Endodermal cell (in vitro differentiated cells): ENCODE data around the gene RXRA. TPM values are rescaled to one million over a fixed set of nuclear protein-coding genes. Genes with fewer than 3 reads are reported as not detected.

Source experiments
- DNase-seq: peaks from one replicate; pipeline ENCODE4 v3.0.0-alpha.2; 2017
- H3K27ac ChIP-seq: 2 replicates; pipeline ENCODE4 v1.5.1; 2013; ENCODE audit warnings: mild to moderate bottlenecking, low read depth, low read length, moderate library complexity
- H3K27me3 ChIP-seq: 2 replicates; pipeline ENCODE4 v1.6.1; 2013; ENCODE audit warnings: mild to moderate bottlenecking, low read length, moderate library complexity; ENCODE audit not compliant: insufficient read depth, control insufficient read depth, poor library complexity, severe bottlenecking
- H3K36me3 ChIP-seq: 2 replicates; pipeline ENCODE4 v1.7.0; 2013; ENCODE audit warnings: mild to moderate bottlenecking, low read length, moderate library complexity; ENCODE audit not compliant: control insufficient read depth, insufficient read depth
- H3K4me1 ChIP-seq: one replicate; pipeline ENCODE4 v1.7.0; 2013; ENCODE audit warnings: low read length; ENCODE audit not compliant: control insufficient read depth, insufficient read depth
- H3K4me3 ChIP-seq: 2 replicates; pipeline ENCODE4 v1.5.1; 2013; ENCODE audit warnings: mild to moderate bottlenecking, low read length, moderate library complexity
- H3K9ac ChIP-seq: 2 replicates; pipeline ENCODE4 v1.6.1; 2013; ENCODE audit warnings: mild to moderate bottlenecking, low read length, moderate library complexity; ENCODE audit not compliant: poor library complexity, severe bottlenecking; ENCODE audit errors: extremely low read depth
- H3K9me3 ChIP-seq: 2 replicates; pipeline ENCODE4 v1.6.1; 2013; ENCODE audit warnings: mild to moderate bottlenecking, low read length, moderate library complexity; ENCODE audit not compliant: control insufficient read depth
- H3K27ac Mint-ChIP-seq: 2 replicates; pipeline ENCODE4 v1.8.0; 2020; ENCODE audit warnings: mixed read lengths
- H3K27me3 Mint-ChIP-seq: 2 replicates; pipeline ENCODE4 v1.8.0; 2021; ENCODE audit warnings: mild to moderate bottlenecking, mixed read lengths; ENCODE audit not compliant: insufficient read depth
- H3K36me3 Mint-ChIP-seq: 2 replicates; pipeline ENCODE4 v1.8.0; 2020; ENCODE audit warnings: low read depth, mixed read lengths
- H3K4me1 Mint-ChIP-seq: 2 replicates; pipeline ENCODE4 v1.8.0; 2020; ENCODE audit warnings: mixed read lengths
- H3K4me3 Mint-ChIP-seq: 2 replicates; pipeline ENCODE4 v1.8.0; 2020; ENCODE audit warnings: mild to moderate bottlenecking, moderate library complexity, mixed read lengths
- H3K9me3 Mint-ChIP-seq: 2 replicates; pipeline ENCODE4 v1.8.0; 2020; ENCODE audit warnings: mild to moderate bottlenecking, mixed read lengths
- WGBS, 2 experiments: methylation state at CpG; one replicate each; pipeline versions ENCODE4 v1.1.5 to v1.1.7; 2013; ENCODE audit warnings: missing lambda C conversion rate in 2 of 2, mixed read lengths in 1 of 2; ENCODE audit not compliant: insufficient coverage in 1 of 2, insufficient read length in 1 of 2; 5-methylcytosine and 5-hydroxymethylcytosine counted together
- total RNA-seq, 2 donors: library from RNA; stranded (reverse); fragmentation: NEBNext Ultra II Directional in 1 of 2; extraction: Animal tissue kit (Norgen Biotek cat#: 25700) in 1 of 2; gene quantifications; 2 replicates in 1 of 2; 3 replicates in 1 of 2; pipeline ENCODE4 v1.2.1, GENCODE V29; 2021
- TF ChIP-seq, protein P1 (sequence below): fragments of 200-600 bp; sonication (generic); conservative IDR thresholded peaks from 2 replicates; pipeline ENCODE4 v1.5.0; 2021; ENCODE audit warnings: antibody characterized with exemption, mild to moderate bottlenecking

Gene RXRA
- total RNA-seq, 2 donors from 2014 or later, result 58.3 to 70.6 TPM

DNA sequence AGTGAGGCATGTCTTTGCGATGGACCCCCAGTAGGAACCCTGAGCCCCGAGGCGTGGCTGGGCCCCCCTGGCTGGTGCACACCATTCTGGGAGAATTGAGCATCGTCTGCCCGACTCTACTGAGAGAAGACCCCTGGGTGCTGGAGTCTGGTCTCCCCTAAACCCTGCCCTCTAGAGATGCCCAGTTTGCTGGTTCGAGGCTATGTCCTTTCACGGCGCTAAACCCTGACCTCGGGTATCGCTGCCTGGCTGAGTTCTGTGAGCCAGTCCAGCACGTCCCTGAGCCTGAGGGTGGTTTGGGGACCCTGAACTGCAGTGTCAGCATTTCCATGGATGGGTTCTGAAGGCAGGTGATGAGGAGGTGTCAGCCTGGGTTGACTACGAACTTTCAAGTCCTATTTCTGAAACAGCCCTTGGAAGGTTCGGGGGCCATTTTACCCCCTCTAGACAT, 128.8 kb downstream of the RXRA start:
- Histone ChIP-seq H3K27me3 (peaks cover 5% of the 10 kb centered on the region), H3K27ac (no peak overlapping the region), H3K4me3 (no peak overlapping the region), H3K9me3 (no peaks in the 10 kb centered on the region), H3K4me1 (no peaks in the 10 kb centered on the region), H3K36me3 (no peaks in the 10 kb centered on the region), H3K9ac (no peak overlapping the region)
- TF ChIP-seq, protein P1, sequence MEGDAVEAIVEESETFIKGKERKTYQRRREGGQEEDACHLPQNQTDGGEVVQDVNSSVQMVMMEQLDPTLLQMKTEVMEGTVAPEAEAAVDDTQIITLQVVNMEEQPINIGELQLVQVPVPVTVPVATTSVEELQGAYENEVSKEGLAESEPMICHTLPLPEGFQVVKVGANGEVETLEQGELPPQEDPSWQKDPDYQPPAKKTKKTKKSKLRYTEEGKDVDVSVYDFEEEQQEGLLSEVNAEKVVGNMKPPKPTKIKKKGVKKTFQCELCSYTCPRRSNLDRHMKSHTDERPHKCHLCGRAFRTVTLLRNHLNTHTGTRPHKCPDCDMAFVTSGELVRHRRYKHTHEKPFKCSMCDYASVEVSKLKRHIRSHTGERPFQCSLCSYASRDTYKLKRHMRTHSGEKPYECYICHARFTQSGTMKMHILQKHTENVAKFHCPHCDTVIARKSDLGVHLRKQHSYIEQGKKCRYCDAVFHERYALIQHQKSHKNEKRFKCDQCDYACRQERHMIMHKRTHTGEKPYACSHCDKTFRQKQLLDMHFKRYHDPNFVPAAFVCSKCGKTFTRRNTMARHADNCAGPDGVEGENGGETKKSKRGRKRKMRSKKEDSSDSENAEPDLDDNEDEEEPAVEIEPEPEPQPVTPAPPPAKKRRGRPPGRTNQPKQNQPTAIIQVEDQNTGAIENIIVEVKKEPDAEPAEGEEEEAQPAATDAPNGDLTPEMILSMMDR, result no peak
- no peak overlapping the region for H3K4me3 Mint-ChIP-seq
- no peak for DNase-seq
- no peak overlapping the region for H3K27ac Mint-ChIP-seq
- peaks cover 3% of the 10 kb centered on the region for H3K27me3 Mint-ChIP-seq
- no peaks in the 10 kb centered on the region for H3K4me1 Mint-ChIP-seq
- WGBS, 2 experiments, result 94 to 96% methylated on average over 13 of the region's 13 CpGs
- H3K9me3 Mint-ChIP-seq, result no peaks in the 10 kb centered on the region
- no peaks in the 10 kb centered on the region for H3K36me3 Mint-ChIP-seq

DNA sequence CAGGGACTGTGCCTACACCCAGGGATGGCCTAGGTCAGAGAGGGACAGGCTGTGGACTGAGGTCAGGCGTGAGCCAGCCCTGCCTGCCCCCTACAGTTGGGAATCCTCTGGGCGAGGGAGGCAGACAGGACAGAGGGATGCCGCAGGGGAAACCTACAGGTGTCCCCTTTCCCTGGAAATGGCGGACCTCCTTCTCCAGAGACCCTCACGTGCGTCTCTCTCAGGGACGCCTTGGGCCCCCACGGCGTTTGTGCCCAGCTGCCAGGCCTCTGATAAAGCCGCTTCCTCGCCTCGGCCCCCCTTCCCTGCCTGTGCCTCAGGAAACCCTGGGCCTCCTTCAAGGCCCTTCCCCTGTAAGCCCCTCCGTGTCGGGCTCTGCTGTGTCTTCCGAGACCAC, 129.3 kb downstream of the RXRA start:
- Histone ChIP-seq H3K4me1 (no peaks in the 10 kb centered on the region), H3K9ac (no peak overlapping the region), H3K4me3 (no peak overlapping the region), H3K9me3 (no peaks in the 10 kb centered on the region), H3K27me3 (peaks cover 5% of the 10 kb centered on the region), H3K36me3 (no peaks in the 10 kb centered on the region), H3K27ac (peak overlapping the region; percentile 60)
- no peaks in the 10 kb centered on the region for H3K4me1 Mint-ChIP-seq
- H3K9me3 Mint-ChIP-seq, result no peaks in the 10 kb centered on the region
- TF ChIP-seq, protein P1, result no peak
- H3K36me3 Mint-ChIP-seq, result no peaks in the 10 kb centered on the region
- peaks cover 3% of the 10 kb centered on the region for H3K27me3 Mint-ChIP-seq
- 89 to 93% methylated on average over 14 to 15 of the region's 15 CpGs for WGBS, 2 experiments
- DNase-seq, result no peak
- no peak overlapping the region for H3K4me3 Mint-ChIP-seq
- no peak overlapping the region for H3K27ac Mint-ChIP-seq

DNA sequence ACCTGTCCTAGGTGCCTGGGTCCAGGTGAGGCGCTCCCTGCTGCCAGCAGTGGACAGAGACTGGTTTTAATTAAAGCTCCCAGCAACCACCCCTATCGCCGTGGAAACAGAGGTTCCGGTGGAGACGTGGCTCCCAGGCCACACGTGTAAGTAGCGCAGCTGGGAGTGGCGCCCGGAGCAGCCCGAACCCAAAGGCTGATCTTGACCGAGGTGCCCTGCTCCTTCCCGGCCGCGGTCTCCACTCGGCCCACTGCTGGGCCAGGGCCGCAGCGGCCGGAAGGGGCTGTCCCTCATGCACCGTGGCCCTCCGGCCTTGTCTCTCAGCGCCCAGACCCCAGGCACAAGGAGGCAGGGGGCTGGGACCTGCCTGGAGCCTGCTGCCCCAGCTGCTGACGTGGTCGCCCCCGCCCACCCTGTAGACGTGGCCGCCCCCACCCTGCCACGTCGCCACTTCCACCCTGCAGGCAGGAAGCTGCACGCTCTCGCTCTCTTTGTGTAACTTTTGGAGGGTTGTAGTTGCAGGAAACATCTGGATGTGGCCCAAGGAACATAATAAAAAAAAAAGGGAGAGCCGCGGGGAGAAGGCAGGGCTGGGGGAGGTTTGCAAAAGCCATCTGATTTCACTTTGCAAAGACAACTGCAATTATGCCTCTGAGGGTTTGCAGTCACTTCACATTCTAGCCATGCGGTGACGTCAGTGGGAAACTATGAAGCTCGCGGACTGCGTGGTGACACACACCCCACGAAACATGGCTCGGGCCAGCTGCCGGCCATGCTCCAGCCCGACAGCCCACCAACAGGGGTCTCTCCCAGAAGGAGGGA, 129.9 kb downstream of the RXRA start:
- TF ChIP-seq, protein P1, result no peak
- no peak overlapping the region for H3K4me3 ChIP-seq
- Mint-ChIP-seq H3K27ac (no peak overlapping the region), H3K9me3 (no peaks in the 10 kb centered on the region), H3K36me3 (no peaks in the 10 kb centered on the region), H3K27me3 (peaks cover 3% of the 10 kb centered on the region), H3K4me3 (no peak overlapping the region), H3K4me1 (no peaks in the 10 kb centered on the region)
- H3K9me3 ChIP-seq, result no peaks in the 10 kb centered on the region
- no peaks in the 10 kb centered on the region for H3K4me1 ChIP-seq
- 91 to 92% methylated on average over 17 to 41 of the region's 41 CpGs for WGBS, 2 experiments
- no peak for DNase-seq
- H3K36me3 ChIP-seq, result no peaks in the 10 kb centered on the region
- peak overlapping the region; percentile 60 for H3K27ac ChIP-seq
- H3K9ac ChIP-seq, result no peak overlapping the region
- peaks cover 2% of the 10 kb centered on the region for H3K27me3 ChIP-seq
